Measurements from ENCODE around the gene TSC22D2. TPM values are rescaled to one million over a fixed set of nuclear protein-coding genes. Genes with fewer than 3 reads are reported as not detected.

The TSC22D2 gene
- total RNA-seq, 4 donors from 2014 or later, result 13.0 to 60.4 (median 16.7) TPM

DNA sequence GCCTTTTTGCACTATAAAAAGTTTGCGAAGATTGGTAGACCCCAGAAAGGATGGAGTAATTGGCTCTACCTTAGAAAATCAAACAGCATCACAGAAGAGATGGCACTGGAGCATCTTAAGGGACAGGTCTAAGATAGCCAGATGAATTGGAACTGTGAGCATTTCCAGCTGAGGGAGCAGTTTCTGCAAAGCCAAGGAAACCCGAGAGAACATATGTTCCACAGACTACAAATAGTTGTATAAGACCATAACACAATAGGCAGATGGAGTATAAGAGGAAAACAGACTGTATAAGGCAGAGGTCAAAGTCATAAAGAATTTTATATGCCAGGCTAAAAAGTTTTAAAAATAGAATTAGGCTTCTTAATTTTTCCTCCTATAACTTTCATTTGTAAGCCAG lies 46.0 kb downstream of the TSC22D2 start:
- H3K4me3 ChIP-seq (ENCODE audit: low read depth, poor library complexity, severe bottlenecking), result no peak overlapping the region
- intact Hi-C loops (cut with DNase I; ENCODE audit: low total_unique reads), result no loop called here
- no peak for DNase-seq (ENCODE audit: low spot score in 2 of 2)
- TF ChIP-seq, protein P1, sequence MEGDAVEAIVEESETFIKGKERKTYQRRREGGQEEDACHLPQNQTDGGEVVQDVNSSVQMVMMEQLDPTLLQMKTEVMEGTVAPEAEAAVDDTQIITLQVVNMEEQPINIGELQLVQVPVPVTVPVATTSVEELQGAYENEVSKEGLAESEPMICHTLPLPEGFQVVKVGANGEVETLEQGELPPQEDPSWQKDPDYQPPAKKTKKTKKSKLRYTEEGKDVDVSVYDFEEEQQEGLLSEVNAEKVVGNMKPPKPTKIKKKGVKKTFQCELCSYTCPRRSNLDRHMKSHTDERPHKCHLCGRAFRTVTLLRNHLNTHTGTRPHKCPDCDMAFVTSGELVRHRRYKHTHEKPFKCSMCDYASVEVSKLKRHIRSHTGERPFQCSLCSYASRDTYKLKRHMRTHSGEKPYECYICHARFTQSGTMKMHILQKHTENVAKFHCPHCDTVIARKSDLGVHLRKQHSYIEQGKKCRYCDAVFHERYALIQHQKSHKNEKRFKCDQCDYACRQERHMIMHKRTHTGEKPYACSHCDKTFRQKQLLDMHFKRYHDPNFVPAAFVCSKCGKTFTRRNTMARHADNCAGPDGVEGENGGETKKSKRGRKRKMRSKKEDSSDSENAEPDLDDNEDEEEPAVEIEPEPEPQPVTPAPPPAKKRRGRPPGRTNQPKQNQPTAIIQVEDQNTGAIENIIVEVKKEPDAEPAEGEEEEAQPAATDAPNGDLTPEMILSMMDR (IDR thresholded peaks at IDR 0.05), result no peak
- no peak for TF ChIP-seq POLR2A (IDR thresholded peaks at IDR 0.05)
- WGBS, 2 donors, result 81 to 82% methylated on average over 2 of the region's 2 CpGs

DNA sequence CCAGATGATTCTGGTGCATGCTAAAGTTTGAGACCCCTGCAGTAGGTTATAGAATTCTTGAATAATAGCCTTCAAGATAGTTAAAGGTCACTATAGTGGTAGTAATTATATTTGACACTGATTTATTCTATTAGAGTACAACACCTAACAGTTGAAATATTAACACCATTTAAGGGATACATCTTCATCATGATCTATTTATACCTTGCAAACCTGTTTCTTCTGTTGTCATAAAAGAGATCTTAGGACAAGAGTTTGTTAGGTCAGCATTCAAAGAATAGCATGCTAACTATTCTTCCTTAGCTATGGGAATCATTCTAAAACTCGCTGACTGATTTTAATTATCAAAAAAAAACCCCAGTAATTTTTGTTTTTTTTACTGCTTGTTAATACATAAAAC lies 46.5 kb downstream of the TSC22D2 start:
- no peak overlapping the region for H3K4me3 ChIP-seq (ENCODE audit: low read depth, poor library complexity, severe bottlenecking)
- TF ChIP-seq POLR2A (IDR thresholded peaks at IDR 0.05), result no peak
- 61 to 75% methylated on average over 1 of the region's 1 CpG for WGBS, 2 donors
- intact Hi-C loops (cut with DNase I; ENCODE audit: low total_unique reads), result no loop called here
- no peak for DNase-seq (ENCODE audit: low spot score in 2 of 2)

DNA sequence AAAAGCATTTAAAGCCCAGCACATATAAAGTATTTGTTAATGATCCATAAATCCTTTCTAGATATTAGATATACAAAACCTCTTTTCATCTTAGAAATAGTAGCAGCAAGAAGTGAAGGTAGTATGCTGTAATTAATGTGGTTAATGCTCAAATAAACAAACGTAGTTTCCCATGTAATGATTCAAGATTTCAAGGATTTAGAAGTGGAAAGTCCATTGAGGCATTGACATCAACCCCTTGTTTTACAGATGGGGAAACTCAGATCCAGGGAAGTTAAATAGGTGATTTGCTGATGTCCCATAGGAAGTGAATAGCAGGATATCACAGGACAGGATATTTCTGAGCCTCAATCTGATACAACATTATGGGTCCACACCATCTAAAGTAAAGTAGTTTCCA lies 47.2 kb downstream of the TSC22D2 start:
- no peak overlapping the region for H3K4me3 ChIP-seq (ENCODE audit: low read depth, poor library complexity, severe bottlenecking)
- WGBS, 2 donors, result 52 to 69% methylated on average over 1 of the region's 1 CpG
- TF ChIP-seq, protein P1 (IDR thresholded peaks at IDR 0.05), result no peak
- TF ChIP-seq POLR2A (IDR thresholded peaks at IDR 0.05), result no peak
- intact Hi-C loops (cut with DNase I; ENCODE audit: low total_unique reads), result no loop called here
- DNase-seq (ENCODE audit: low spot score in 2 of 2), result no peak

DNA sequence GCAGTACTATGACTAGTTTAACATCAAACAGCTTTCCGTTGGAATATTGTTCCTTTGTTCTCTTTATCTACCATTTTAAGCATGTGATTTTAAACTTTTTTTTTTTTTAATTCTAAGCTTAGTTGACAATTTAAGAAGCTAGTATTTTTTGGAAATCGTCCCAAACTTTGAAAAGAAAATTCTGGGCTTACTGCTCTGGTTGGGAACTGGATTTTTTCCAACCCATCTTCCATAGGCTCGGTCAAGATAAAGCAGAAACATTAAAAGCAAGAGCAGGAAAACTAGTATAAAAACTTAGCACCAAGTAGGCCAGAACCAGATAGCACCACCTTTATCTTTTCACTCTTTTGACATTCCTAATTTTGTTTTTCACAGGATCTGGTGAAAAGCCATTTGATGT lies 49.9 kb downstream of the TSC22D2 start:
- H3K4me3 ChIP-seq (ENCODE audit: low read depth, poor library complexity, severe bottlenecking), result no peak overlapping the region
- TF ChIP-seq POLR2A (IDR thresholded peaks at IDR 0.05), result no peak
- TF ChIP-seq, protein P1 (IDR thresholded peaks at IDR 0.05), result no peak
- intact Hi-C loops (cut with DNase I; ENCODE audit: low total_unique reads), result no loop called here
- 78 to 91% methylated on average over 3 of the region's 3 CpGs for WGBS, 2 donors
- DNase-seq (ENCODE audit: low spot score in 2 of 2), result no peak

DNA sequence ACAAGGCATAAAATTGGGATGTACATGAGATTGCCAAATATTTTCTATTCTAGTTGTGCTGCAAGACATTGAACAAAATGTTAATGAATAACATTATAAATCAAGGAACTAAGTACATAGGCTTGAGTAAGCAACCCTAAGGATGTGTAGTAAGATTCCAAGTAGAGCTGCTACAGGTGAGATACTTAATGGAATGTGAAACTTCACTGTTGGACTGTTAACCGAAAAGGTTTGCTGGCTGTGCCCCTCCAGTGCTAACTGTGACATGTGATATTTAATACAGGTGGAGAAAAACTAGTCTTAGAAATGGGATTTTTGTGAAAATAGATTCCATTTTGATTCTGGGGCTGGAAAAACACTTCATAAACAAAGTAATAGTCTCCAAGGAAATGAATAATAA lies 52.4 kb downstream of the TSC22D2 start:
- intact Hi-C loops (cut with DNase I; ENCODE audit: low total_unique reads), result loop anchor here (5.0 kb wide), 1 partner anchor 33 kb away; no protein-coding TSS in a partner anchor
- TF ChIP-seq, protein P1 (IDR thresholded peaks at IDR 0.05), result no peak
- no peak for TF ChIP-seq POLR2A (IDR thresholded peaks at IDR 0.05)
- H3K4me3 ChIP-seq (ENCODE audit: low read depth, poor library complexity, severe bottlenecking), result no peak overlapping the region
- 97 to 100% methylated on average over 1 of the region's 1 CpG for WGBS, 2 donors
- no peak for DNase-seq (ENCODE audit: low spot score in 2 of 2)

DNA sequence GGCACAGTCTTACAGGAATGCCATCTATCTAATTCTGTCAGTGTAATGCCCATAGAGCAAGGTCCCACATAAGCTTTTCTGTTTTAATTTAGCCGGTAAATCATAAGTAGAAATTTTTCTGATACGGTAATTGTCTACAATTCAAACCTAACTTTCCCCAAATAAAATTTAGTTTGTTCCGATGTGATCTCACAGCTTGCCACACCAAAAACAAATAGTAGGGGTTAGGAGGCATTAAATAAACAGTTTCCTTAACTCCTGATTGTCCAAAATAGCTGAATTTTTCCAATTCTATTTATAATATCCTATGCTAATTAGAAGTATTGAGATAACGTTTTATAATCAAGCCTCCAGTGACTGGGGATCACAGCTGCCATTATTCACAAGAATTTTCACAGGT lies 53.3 kb downstream of the TSC22D2 start:
- TF ChIP-seq, protein P1 (IDR thresholded peaks at IDR 0.05), result no peak
- TF ChIP-seq POLR2A (IDR thresholded peaks at IDR 0.05), result no peak
- no peak overlapping the region for H3K4me3 ChIP-seq (ENCODE audit: low read depth, poor library complexity, severe bottlenecking)
- DNase-seq (ENCODE audit: low spot score in 2 of 2), result no peak
- 77 to 79% methylated on average over 4 of the region's 4 CpGs for WGBS, 2 donors
- intact Hi-C loops (cut with DNase I; ENCODE audit: low total_unique reads), result loop anchor here (5.0 kb wide), 1 partner anchor 34 kb away; no protein-coding TSS in a partner anchor
